22Rv1 (cell line): ENCODE results near the gene CFAP43.

Experiments
- ZFX ChIP-seq: fragments of 450-650 bp; IDR thresholded peaks from 2 replicates; pipeline ENCODE4 v1.6.1; 2017; ENCODE audit warnings: antibody characterized with exemption, borderline replicate concordance
- TF ChIP-seq, protein P1 (sequence below): fragments of 450-650 bp; IDR thresholded peaks from 2 replicates; pipeline ENCODE4 v1.5.1; 2017; ENCODE audit warnings: mild to moderate bottlenecking

DNA sequence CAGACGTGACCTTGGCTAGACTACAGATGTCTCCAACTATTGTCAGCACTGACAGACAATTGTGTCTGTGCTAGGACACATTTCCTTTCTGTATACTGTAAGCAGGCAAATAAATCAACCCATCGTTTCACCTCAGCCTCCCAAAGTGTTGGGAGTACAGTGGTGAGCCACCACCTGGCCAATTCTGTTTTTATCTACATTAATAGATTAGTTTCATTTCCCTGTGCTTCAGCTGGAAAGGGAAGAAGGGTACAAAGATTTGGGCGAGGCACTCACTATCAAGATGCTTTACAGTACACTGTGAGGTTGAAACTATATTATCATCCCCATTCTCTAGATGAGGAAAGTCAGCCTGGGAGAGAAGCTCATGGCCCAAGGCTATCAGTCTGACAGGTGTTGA, 88.3 kb downstream of the CFAP43 start:
- TF ChIP-seq, protein P1, sequence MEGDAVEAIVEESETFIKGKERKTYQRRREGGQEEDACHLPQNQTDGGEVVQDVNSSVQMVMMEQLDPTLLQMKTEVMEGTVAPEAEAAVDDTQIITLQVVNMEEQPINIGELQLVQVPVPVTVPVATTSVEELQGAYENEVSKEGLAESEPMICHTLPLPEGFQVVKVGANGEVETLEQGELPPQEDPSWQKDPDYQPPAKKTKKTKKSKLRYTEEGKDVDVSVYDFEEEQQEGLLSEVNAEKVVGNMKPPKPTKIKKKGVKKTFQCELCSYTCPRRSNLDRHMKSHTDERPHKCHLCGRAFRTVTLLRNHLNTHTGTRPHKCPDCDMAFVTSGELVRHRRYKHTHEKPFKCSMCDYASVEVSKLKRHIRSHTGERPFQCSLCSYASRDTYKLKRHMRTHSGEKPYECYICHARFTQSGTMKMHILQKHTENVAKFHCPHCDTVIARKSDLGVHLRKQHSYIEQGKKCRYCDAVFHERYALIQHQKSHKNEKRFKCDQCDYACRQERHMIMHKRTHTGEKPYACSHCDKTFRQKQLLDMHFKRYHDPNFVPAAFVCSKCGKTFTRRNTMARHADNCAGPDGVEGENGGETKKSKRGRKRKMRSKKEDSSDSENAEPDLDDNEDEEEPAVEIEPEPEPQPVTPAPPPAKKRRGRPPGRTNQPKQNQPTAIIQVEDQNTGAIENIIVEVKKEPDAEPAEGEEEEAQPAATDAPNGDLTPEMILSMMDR = no peak
- TF ChIP-seq ZFX = no peak
